Measurements from ENCODE around the gene SGTA. TPM values are rescaled to one million over a fixed set of nuclear protein-coding genes. Genes with fewer than 3 reads are reported as not detected.

SGTA gene
- total and polyA plus RNA-seq, 2 experiments from 2014 or later: 71.6 to 102 TPM

DNA sequence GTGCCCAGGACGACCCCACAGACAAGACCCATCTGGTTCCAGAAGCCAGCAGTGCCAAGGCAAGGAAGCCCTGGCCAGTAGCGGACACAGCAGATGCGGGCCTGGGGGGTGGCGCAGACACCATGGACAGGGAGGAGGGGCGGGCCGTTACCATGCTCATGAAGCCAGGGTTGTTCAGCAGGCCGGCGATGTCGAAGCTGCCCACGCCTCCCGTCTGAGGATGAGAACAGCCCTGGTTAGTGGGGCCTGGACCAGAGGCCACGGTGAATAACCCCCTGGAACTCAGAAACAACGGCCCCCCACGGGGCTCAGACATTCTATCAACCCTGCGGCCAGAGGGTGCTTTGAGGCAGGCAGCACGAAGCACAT is 21.8 kb downstream of the SGTA start:
- no peak overlapping the region for H3K4me2 ChIP-seq
- H2AFZ ChIP-seq: no peak overlapping the region
- DNase-seq (ENCODE audit: low spot score): no peak
- H3K4me3 Mint-ChIP-seq: no peak overlapping the region
- no peaks in the 10 kb centered on the region for H3K9me2 ChIP-seq (ENCODE audit: insufficient read depth)
- H3K27me3 ChIP-seq (ENCODE audit: insufficient read depth): no peaks in the 10 kb centered on the region
- H3K4me1 ChIP-seq (ENCODE audit: insufficient read depth): no peaks in the 10 kb centered on the region
- H3K36me3 ChIP-seq (ENCODE audit: insufficient read depth): peaks cover 15% of the 10 kb centered on the region
- peaks cover 68% of the 10 kb centered on the region for H3K36me3 Mint-ChIP-seq (ENCODE audit: low read depth)
- H3K4me3 ChIP-seq: no peak overlapping the region
- H3K27ac ChIP-seq (ENCODE audit: low read depth): no peak overlapping the region
- H3F3A ChIP-seq (replicated peaks; ENCODE audit: low read depth): no peaks in the 10 kb centered on the region
- H3K27me3 Mint-ChIP-seq (ENCODE audit: insufficient read depth, low read depth, poor library complexity): peaks cover 5% of the 10 kb centered on the region
- TF ChIP-seq ZNF331 (CRISPR knock-in tag; IDR thresholded peaks at IDR 0.05; ENCODE audit: low read depth) (no peak), ZNF114 (CRISPR knock-in tag; IDR thresholded peaks at IDR 0.05) (no peak), EZH2 (IDR thresholded peaks at IDR 0.05; ENCODE audit: low read depth, unreplicated experiment) (no peak)
- no peaks in the 10 kb centered on the region for H3K79me2 ChIP-seq (replicated peaks; ENCODE audit: insufficient read depth)
- no peak overlapping the region for H3K27ac Mint-ChIP-seq
- H3K9me3 Mint-ChIP-seq: no peaks in the 10 kb centered on the region
- no peaks in the 10 kb centered on the region for H3K4me1 Mint-ChIP-seq
- no peaks in the 10 kb centered on the region; the same call in 1 of the 2 replicates for H4K20me1 ChIP-seq (replicated peaks; ENCODE audit: insufficient read depth)
- ATAC-seq: no peak

DNA sequence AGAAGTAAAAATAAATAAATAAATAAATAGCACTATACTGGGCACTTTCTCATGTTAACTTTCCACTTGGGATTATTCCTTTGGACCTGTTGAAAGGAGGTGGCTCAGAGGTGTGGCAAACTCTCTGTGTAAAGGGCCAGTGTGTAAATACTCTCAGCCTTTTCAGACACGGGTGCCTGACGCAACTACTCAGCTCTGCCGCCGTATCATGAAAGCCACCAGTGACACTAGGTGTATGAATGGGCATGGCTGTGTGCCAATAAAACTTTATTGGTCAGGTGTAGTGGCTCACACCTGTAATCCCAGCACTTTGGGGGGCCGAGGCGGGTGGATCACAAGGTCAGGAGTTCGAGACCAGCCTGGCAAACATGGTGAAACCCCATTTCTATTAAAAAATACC is 23.1 kb downstream of the SGTA start:
- H3K36me3 ChIP-seq (ENCODE audit: insufficient read depth): peaks cover 16% of the 10 kb centered on the region
- H3F3A ChIP-seq (replicated peaks; ENCODE audit: low read depth): no peaks in the 10 kb centered on the region
- DNase-seq (ENCODE audit: low spot score): no peak
- Mint-ChIP-seq H3K27ac (no peak overlapping the region; the same call in 1 of the 2 replicates), H3K36me3 (ENCODE audit: low read depth) (peaks cover 68% of the 10 kb centered on the region), H3K9me3 (no peaks in the 10 kb centered on the region), H3K27me3 (ENCODE audit: insufficient read depth, low read depth, poor library complexity) (peaks cover 4% of the 10 kb centered on the region), H3K4me3 (no peak overlapping the region), H3K4me1 (no peaks in the 10 kb centered on the region)
- H3K4me2 ChIP-seq: no peak overlapping the region
- no peaks in the 10 kb centered on the region; the same call in 1 of the 2 replicates for H4K20me1 ChIP-seq (replicated peaks; ENCODE audit: insufficient read depth)
- H3K4me3 ChIP-seq: no peak overlapping the region
- H3K27me3 ChIP-seq (ENCODE audit: insufficient read depth): no peaks in the 10 kb centered on the region
- H3K4me1 ChIP-seq (ENCODE audit: insufficient read depth): no peaks in the 10 kb centered on the region
- no peaks in the 10 kb centered on the region for H3K9me2 ChIP-seq (ENCODE audit: insufficient read depth)
- no peak overlapping the region for H2AFZ ChIP-seq
- H3K27ac ChIP-seq (ENCODE audit: low read depth): no peak overlapping the region
- ATAC-seq: no peak
- H3K79me2 ChIP-seq (replicated peaks; ENCODE audit: insufficient read depth): no peaks in the 10 kb centered on the region
- TF ChIP-seq, protein P1, sequence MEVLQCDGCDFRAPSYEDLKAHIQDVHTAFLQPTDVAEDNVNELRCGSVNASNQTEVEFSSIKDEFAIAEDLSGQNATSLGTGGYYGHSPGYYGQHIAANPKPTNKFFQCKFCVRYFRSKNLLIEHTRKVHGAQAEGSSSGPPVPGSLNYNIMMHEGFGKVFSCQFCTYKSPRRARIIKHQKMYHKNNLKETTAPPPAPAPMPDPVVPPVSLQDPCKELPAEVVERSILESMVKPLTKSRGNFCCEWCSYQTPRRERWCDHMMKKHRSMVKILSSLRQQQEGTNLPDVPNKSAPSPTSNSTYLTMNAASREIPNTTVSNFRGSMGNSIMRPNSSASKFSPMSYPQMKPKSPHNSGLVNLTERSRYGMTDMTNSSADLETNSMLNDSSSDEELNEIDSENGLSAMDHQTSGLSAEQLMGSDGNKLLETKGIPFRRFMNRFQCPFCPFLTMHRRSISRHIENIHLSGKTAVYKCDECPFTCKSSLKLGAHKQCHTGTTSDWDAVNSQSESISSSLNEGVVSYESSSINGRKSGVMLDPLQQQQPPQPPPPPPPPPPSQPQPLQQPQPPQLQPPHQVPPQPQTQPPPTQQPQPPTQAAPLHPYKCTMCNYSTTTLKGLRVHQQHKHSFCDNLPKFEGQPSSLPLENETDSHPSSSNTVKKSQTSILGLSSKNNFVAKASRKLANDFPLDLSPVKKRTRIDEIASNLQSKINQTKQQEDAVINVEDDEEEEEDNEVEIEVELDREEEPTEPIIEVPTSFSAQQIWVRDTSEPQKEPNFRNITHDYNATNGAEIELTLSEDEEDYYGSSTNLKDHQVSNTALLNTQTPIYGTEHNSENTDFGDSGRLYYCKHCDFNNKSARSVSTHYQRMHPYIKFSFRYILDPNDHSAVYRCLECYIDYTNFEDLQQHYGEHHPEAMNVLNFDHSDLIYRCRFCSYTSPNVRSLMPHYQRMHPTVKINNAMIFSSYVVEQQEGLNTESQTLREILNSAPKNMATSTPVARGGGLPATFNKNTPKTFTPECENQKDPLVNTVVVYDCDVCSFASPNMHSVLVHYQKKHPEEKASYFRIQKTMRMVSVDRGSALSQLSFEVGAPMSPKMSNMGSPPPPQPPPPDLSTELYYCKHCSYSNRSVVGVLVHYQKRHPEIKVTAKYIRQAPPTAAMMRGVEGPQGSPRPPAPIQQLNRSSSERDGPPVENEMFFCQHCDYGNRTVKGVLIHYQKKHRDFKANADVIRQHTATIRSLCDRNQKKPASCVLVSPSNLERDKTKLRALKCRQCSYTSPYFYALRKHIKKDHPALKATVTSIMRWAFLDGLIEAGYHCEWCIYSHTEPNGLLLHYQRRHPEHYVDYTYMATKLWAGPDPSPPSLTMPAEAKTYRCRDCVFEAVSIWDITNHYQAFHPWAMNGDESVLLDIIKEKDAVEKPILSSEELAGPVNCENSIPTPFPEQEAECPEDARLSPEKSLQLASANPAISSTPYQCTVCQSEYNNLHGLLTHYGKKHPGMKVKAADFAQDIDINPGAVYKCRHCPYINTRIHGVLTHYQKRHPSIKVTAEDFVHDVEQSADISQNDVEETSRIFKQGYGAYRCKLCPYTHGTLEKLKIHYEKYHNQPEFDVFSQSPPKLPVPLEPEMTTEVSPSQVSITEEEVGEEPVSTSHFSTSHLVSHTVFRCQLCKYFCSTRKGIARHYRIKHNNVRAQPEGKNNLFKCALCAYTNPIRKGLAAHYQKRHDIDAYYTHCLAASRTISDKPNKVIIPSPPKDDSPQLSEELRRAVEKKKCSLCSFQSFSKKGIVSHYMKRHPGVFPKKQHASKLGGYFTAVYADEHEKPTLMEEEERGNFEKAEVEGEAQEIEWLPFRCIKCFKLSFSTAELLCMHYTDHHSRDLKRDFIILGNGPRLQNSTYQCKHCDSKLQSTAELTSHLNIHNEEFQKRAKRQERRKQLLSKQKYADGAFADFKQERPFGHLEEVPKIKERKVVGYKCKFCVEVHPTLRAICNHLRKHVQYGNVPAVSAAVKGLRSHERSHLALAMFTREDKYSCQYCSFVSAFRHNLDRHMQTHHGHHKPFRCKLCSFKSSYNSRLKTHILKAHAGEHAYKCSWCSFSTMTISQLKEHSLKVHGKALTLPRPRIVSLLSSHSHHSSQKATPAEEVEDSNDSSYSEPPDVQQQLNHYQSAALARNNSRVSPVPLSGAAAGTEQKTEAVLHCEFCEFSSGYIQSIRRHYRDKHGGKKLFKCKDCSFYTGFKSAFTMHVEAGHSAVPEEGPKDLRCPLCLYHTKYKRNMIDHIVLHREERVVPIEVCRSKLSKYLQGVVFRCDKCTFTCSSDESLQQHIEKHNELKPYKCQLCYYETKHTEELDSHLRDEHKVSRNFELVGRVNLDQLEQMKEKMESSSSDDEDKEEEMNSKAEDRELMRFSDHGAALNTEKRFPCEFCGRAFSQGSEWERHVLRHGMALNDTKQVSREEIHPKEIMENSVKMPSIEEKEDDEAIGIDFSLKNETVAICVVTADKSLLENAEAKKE (CRISPR knock-in tag; IDR thresholded peaks at IDR 0.05): no peak
- TF ChIP-seq CREB1 (CRISPR knock-in tag; IDR thresholded peaks at IDR 0.05; ENCODE audit: low read depth) (no peak), EZH2phosphoT487 (IDR thresholded peaks at IDR 0.05; ENCODE audit: unreplicated experiment) (no peak), STAT1 (IDR thresholded peaks at IDR 0.05; ENCODE audit: unreplicated experiment) (no peak), JUNB (IDR thresholded peaks at IDR 0.05; ENCODE audit: unreplicated experiment) (no peak), NANOG (IDR thresholded peaks at IDR 0.05; ENCODE audit: borderline replicate concordance) (no peak)
- TF ChIP-seq, protein P2, sequence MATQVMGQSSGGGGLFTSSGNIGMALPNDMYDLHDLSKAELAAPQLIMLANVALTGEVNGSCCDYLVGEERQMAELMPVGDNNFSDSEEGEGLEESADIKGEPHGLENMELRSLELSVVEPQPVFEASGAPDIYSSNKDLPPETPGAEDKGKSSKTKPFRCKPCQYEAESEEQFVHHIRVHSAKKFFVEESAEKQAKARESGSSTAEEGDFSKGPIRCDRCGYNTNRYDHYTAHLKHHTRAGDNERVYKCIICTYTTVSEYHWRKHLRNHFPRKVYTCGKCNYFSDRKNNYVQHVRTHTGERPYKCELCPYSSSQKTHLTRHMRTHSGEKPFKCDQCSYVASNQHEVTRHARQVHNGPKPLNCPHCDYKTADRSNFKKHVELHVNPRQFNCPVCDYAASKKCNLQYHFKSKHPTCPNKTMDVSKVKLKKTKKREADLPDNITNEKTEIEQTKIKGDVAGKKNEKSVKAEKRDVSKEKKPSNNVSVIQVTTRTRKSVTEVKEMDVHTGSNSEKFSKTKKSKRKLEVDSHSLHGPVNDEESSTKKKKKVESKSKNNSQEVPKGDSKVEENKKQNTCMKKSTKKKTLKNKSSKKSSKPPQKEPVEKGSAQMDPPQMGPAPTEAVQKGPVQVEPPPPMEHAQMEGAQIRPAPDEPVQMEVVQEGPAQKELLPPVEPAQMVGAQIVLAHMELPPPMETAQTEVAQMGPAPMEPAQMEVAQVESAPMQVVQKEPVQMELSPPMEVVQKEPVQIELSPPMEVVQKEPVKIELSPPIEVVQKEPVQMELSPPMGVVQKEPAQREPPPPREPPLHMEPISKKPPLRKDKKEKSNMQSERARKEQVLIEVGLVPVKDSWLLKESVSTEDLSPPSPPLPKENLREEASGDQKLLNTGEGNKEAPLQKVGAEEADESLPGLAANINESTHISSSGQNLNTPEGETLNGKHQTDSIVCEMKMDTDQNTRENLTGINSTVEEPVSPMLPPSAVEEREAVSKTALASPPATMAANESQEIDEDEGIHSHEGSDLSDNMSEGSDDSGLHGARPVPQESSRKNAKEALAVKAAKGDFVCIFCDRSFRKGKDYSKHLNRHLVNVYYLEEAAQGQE (IDR thresholded peaks at IDR 0.05; ENCODE audit: unreplicated experiment): no peak
- TF ChIP-seq, protein P3, sequence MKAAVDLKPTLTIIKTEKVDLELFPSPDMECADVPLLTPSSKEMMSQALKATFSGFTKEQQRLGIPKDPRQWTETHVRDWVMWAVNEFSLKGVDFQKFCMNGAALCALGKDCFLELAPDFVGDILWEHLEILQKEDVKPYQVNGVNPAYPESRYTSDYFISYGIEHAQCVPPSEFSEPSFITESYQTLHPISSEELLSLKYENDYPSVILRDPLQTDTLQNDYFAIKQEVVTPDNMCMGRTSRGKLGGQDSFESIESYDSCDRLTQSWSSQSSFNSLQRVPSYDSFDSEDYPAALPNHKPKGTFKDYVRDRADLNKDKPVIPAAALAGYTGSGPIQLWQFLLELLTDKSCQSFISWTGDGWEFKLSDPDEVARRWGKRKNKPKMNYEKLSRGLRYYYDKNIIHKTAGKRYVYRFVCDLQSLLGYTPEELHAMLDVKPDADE (IDR thresholded peaks at IDR 0.05): no peak
